Natural killer cell (primary cell): ENCODE results near the gene MPZL2. TPM values are rescaled to one million over a fixed set of nuclear protein-coding genes. Genes with fewer than 3 reads are reported as not detected.
A peak's percentile ranks its signal among the peaks of the same experiment; 100 is the strongest.

Experiments used
- ATAC-seq, 3 donors: fragments of 150-1000 bp in 2 of 3; fragments of 200-7000 bp in 1 of 3; cut with Tn5 transposase; 1 replicate in 1 of 3; 2 replicates in 2 of 3; pipeline ENCODE4 v1.10.0; 2021; ENCODE audit warnings: mild to moderate bottlenecking in 2 of 3, moderate library complexity in 2 of 3
- DNase-seq, 2 donors: peaks; one replicate each; pipeline versions ENCODE4 v3.0.0 to v3.0.0-alpha.2; 2013 to 2021; ENCODE audit warnings: mixed read lengths in 1 of 2
- H3K27ac ChIP-seq: one replicate; pipeline ENCODE4 v1.5.1; 2013; ENCODE audit warnings: mild to moderate bottlenecking, low read length
- H3K27me3 ChIP-seq: one replicate; pipeline ENCODE4 v1.6.1; 2013; ENCODE audit warnings: low read length; ENCODE audit not compliant: control insufficient read depth, insufficient read depth
- H3K36me3 ChIP-seq: one replicate; pipeline ENCODE4 v1.6.1; 2013; ENCODE audit warnings: low read length; ENCODE audit not compliant: control insufficient read depth, insufficient read depth
- H3K4me1 ChIP-seq: one replicate; pipeline ENCODE4 v1.6.1; 2013; ENCODE audit warnings: low read length; ENCODE audit not compliant: control insufficient read depth, insufficient read depth
- H3K4me3 ChIP-seq: one replicate; pipeline ENCODE4 v1.5.1; 2013; ENCODE audit warnings: low read length
- H3K9me3 ChIP-seq: one replicate; pipeline ENCODE4 v1.6.1; 2013; ENCODE audit warnings: low read length; ENCODE audit not compliant: control insufficient read depth, insufficient read depth
- H3K27ac Mint-ChIP-seq, 2 donors: one replicate each; pipeline ENCODE4 v1.8.0; 2022; ENCODE audit warnings: mild to moderate bottlenecking in 2 of 2, mixed read lengths in 2 of 2, moderate library complexity in 1 of 2
- H3K27me3 Mint-ChIP-seq, 2 donors: one replicate each; pipeline ENCODE4 v1.8.0; 2022; ENCODE audit warnings: low read depth in 2 of 2, mixed read lengths in 2 of 2
- H3K36me3 Mint-ChIP-seq: one replicate; pipeline ENCODE4 v1.8.0; 2022; ENCODE audit warnings: mixed read lengths
- H3K4me1 Mint-ChIP-seq, 2 donors: one replicate each; pipeline ENCODE4 v1.8.0; 2022; ENCODE audit warnings: mixed read lengths in 2 of 2
- H3K4me3 Mint-ChIP-seq: one replicate; pipeline ENCODE4 v1.8.0; 2022; ENCODE audit warnings: mild to moderate bottlenecking, moderate library complexity, mixed read lengths
- H3K9me3 Mint-ChIP-seq, 2 donors: one replicate each; pipeline ENCODE4 v1.8.0; 2022; ENCODE audit warnings: mixed read lengths in 2 of 2
- WGBS: methylation state at CpG from one replicate; pipeline ENCODE4 v1.1.7; 2013; ENCODE audit warnings: missing lambda C conversion rate; ENCODE audit not compliant: insufficient coverage; 5-methylcytosine and 5-hydroxymethylcytosine counted together
- intact Hi-C: fragments of 100-400 bp; cut with micrococcal nuclease; formaldehyde crosslinking; loops from one replicate; pipeline ENCODE4 v1.14.2; 2022
- total RNA-seq, 4 donors: library from RNA; stranded (reverse); fragments of 120-200 nt in 1 of 4; gene quantifications; one replicate each; pipeline versions ENCODE4 v1.2.3 to v1.2.4, GENCODE V29; 2013 to 2022
- TF ChIP-seq, protein P1 (sequence below): fragments of 200-600 bp; IDR thresholded peaks from one replicate; pipeline ENCODE4 v1.8.0; 2022; ENCODE audit warnings: antibody characterized with exemption

MPZL2 gene
- total RNA-seq, 3 donors from 2014 or later (not counting 1 experiment from before 2014, with no cell fraction given): 0.49 to 0.58 TPM; not detected in 1

DNA sequence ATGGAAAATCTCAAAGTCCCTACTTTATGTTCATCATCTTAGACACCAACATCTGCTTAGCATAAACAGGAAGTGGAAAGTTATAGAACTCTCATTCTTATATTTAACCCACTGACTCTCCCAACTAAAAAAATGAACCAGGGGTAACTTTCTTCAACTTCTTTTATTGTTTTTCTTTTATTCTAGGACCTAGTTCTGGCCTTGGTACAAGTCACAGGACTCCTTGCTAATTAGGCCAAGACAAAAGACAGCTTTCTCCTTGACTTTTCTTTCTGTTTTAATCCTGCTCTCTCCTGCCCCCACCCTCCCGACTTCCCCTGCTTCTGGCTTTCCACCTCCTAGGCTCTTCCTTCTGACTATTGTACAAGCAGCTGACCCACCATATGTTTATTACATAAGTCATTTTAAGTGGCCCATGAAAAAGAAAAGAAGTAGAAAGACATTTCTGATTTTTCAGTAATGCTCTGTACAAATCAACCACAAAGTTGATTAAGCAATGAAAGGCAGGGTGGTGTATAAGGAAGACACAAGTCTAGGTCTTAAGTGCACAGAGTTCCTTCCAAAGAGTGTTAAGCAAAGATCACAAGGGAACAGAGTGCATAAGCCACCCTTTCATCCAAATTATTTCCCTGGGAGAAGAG lies 57.6 kb downstream of the MPZL2 start:
- Histone ChIP-seq H3K36me3 (peaks cover 4% of the 10 kb centered on the region), H3K4me3 (no peak overlapping the region), H3K9me3 (no peaks in the 10 kb centered on the region), H3K27ac (no peak overlapping the region), H3K4me1 (peaks cover 33% of the 10 kb centered on the region), H3K27me3 (no peaks in the 10 kb centered on the region)
- no peaks in the 10 kb centered on the region for H3K9me3 Mint-ChIP-seq
- TF ChIP-seq, protein P1, sequence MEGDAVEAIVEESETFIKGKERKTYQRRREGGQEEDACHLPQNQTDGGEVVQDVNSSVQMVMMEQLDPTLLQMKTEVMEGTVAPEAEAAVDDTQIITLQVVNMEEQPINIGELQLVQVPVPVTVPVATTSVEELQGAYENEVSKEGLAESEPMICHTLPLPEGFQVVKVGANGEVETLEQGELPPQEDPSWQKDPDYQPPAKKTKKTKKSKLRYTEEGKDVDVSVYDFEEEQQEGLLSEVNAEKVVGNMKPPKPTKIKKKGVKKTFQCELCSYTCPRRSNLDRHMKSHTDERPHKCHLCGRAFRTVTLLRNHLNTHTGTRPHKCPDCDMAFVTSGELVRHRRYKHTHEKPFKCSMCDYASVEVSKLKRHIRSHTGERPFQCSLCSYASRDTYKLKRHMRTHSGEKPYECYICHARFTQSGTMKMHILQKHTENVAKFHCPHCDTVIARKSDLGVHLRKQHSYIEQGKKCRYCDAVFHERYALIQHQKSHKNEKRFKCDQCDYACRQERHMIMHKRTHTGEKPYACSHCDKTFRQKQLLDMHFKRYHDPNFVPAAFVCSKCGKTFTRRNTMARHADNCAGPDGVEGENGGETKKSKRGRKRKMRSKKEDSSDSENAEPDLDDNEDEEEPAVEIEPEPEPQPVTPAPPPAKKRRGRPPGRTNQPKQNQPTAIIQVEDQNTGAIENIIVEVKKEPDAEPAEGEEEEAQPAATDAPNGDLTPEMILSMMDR: no peak
- H3K27ac Mint-ChIP-seq: peak overlapping the region; percentile 5 to 74
- ATAC-seq (peak in 1 of 3 donors; percentile 20), DNase-seq (peak in 1 of 2 donors; percentile 26)
- H3K36me3 Mint-ChIP-seq: no peaks in the 10 kb centered on the region
- peak overlapping the region; percentile 37 for H3K4me3 Mint-ChIP-seq
- 21% methylated on average over 1 of the region's 1 CpG for WGBS
- peaks cover 18 to 26% of the 10 kb centered on the region in 2 donors for H3K4me1 Mint-ChIP-seq
- intact Hi-C loops: no loop called here
- peaks cover 2 to 5% of the 10 kb centered on the region in 2 donors for H3K27me3 Mint-ChIP-seq

DNA sequence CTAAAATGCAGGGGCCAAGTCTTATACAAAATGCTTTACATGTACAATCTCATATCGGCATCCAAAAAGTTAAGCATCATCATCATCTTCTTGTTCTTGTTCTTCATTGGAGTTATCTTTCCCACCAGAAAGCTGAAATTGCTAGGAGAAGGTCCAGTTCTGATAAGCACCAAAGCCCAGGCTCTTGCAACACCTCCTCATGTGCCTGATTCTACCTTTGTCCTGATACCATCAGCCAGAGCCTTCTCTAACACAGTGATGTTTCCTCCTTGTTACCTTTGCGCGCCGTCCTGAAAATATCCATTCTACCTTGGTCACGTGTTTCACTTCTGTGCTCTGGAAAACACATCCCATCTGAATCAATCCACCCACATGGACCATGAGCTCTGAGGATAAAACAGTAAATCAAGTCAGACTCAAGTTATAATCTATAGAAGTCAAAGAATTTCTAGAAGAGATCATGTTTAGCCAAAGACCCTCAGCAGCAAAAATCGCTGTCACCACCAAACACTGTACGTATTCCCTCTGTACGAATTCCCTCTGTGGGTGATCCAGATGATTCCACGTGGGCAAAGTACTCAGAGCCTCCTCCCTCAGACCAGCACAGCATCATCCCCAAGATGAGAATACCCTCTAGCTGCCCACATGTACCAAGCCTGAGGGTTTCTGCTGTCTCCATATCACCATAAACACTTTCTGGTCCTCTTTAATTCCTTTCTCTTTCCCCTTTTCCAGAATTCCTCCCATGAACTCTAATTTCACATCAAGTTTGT lies 58.3 kb downstream of the MPZL2 start:
- Mint-ChIP-seq H3K27me3 (peaks cover 0 to 2% of the 10 kb centered on the region in 2 donors), H3K4me3 (peak overlapping the region; percentile 29), H3K36me3 (no peaks in the 10 kb centered on the region), H3K4me1 (peaks cover 18 to 26% of the 10 kb centered on the region in 2 donors), H3K27ac (peak overlapping the region; percentile 5 to 74), H3K9me3 (no peaks in the 10 kb centered on the region)
- DNase-seq: no peak
- H3K4me1 ChIP-seq: peaks cover 37% of the 10 kb centered on the region
- intact Hi-C loops: no loop called here
- no peaks in the 10 kb centered on the region for H3K27me3 ChIP-seq
- WGBS: 97% methylated on average over 9 of the region's 9 CpGs
- H3K36me3 ChIP-seq: peaks cover 4% of the 10 kb centered on the region
- no peak overlapping the region for H3K4me3 ChIP-seq
- TF ChIP-seq, protein P1: no peak
- H3K27ac ChIP-seq: no peak overlapping the region
- ATAC-seq: no peak
- no peaks in the 10 kb centered on the region for H3K9me3 ChIP-seq

Other genes with a start within 250 kb of the MPZL2 start
- gene TMPRSS4, start 187.2 kb downstream of the MPZL2 start, total RNA-seq: not detected
- under 1 TPM; 0.30 to 0.68 (median 0.33) TPM for gene SMIM35, start 177.3 kb downstream of the MPZL2 start, total RNA-seq
- under 1 TPM in 1 of 3 donors, not detected in 2; 0.33 TPM for gene SCN4B, start 111.5 kb downstream of the MPZL2 start, total RNA-seq
- not detected for gene SCN2B, start 87.7 kb downstream of the MPZL2 start, total RNA-seq
- gene JAML, start 39.3 kb downstream of the MPZL2 start, total RNA-seq: 10 to 100 TPM in 2 of 3 donors, 1 to 10 TPM in 1; 7.1 to 27.8 (median 12.8) TPM
- 1 to 10 TPM; 6.3 to 7.5 (median 6.7) TPM for gene MPZL3, start 11.9 kb downstream of the MPZL2 start, total RNA-seq
- 100 to 1,000 TPM in 2 of 3 donors, 10 to 100 TPM in 1; 31.6 to 322 (median 155) TPM for gene CD3E, start 40.4 kb upstream of the MPZL2 start, total RNA-seq
- gene CD3D, start 78.4 kb upstream of the MPZL2 start, total RNA-seq: 10 to 100 TPM; 11.6 to 84.1 (median 12.0) TPM
- 10 to 100 TPM in 1 of 3 donors, 1 to 10 TPM in 2; 7.6 to 52.1 (median 8.2) TPM for gene CD3G, start 80.0 kb upstream of the MPZL2 start, total RNA-seq
- gene UBE4A, start 95.3 kb upstream of the MPZL2 start, total RNA-seq: 10 to 100 TPM; 35.1 to 43.9 (median 37.0) TPM
- 100 to 1,000 TPM in 2 of 3 donors, 10 to 100 TPM in 1; 90.3 to 135 (median 107) TPM for gene ATP5MG, start 137.3 kb upstream of the MPZL2 start, total RNA-seq
- gene KMT2A, start 172.2 kb upstream of the MPZL2 start, total RNA-seq: 100 to 1,000 TPM; 146 to 176 (median 157) TPM